ENCODE data around the gene GRN.
A peak's percentile ranks its signal among the peaks of the same experiment; 100 is the strongest.

GRN gene

DNA sequence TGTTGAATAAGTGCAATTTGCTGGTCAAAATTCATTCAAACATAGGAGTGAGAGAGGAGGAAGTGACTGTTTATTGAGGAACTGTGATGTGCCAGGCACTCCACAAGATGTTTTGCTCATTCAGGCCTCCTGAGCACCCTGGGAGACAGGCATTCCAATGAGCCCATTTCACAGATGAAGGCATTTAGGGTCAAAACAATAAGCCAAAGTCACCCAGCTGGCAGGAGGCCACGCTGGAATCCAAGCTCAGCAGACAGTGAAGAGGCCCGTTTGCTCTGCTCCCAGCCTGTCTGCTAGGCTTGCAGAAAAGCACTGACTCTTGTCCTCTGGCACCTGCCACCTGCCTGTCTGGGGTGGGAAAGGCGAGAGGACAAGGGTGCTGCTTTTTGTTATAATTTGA is 10.4 kb upstream of the GRN start:
- Histone ChIP-seq H4K91ac (ENCODE audit: low read length) (no peak overlapping the region), H2BK12ac (ENCODE audit: low read length in 2 of 2) (no peak overlapping the region), H2BK120ac (ENCODE audit: low read depth, low read length) (no peak overlapping the region), H4K8ac (ENCODE audit: low read length) (no peak overlapping the region), H3K4me1 (ENCODE audit: control insufficient read depth, insufficient read depth, low read depth, low read length) (peaks cover 17% of the 10 kb centered on the region), H2AFZ (ENCODE audit: low read depth, low read length) (no peak overlapping the region), H3K4me2 (ENCODE audit: low read length, poor library complexity, severe bottlenecking) (no peak overlapping the region), H3K9ac (ENCODE audit: low read length) (no peak overlapping the region), H3K4me3 (ENCODE audit: insufficient read depth in 1 of 2, low read depth in 1 of 2, low read length in 2 of 2) (no peak overlapping the region), H3K36me3 (ENCODE audit: control insufficient read depth in 1 of 2, insufficient read depth in 2 of 2, low read depth in 1 of 2, low read length in 2 of 2) (no peaks in the 10 kb centered on the region), H3K4ac (ENCODE audit: low read depth in 1 of 2, low read length in 2 of 2) (no peak overlapping the region), H2AK5ac (ENCODE audit: low read length, severe bottlenecking) (no peak overlapping the region), H3K23ac (ENCODE audit: low read length in 2 of 2) (peak overlapping the region in 1 of 2 experiments; percentile 77), H3K18ac (ENCODE audit: low read depth in 1 of 2, low read length in 2 of 2) (no peak overlapping the region), H3K27me3 (ENCODE audit: control insufficient read depth in 1 of 2, insufficient read depth in 1 of 2, low read length in 2 of 2) (peaks cover 0 to 7% of the 10 kb centered on the region in 2 experiments), H3K9me3 (ENCODE audit: control insufficient read depth, low read length) (no peaks in the 10 kb centered on the region), H2BK15ac (ENCODE audit: low read depth, poor library complexity, severe bottlenecking) (no peak overlapping the region), H2BK5ac (ENCODE audit: low read depth, low read length, poor library complexity, severe bottlenecking) (no peak overlapping the region), H3K27ac (ENCODE audit: low read length, poor library complexity, severe bottlenecking) (no peak overlapping the region), H3K79me1 (replicated peaks; ENCODE audit: low read length, poor library complexity, severe bottlenecking) (no peaks in the 10 kb centered on the region), H3K14ac (ENCODE audit: low read length in 2 of 2) (no peak overlapping the region)
- no peak for DNase-seq
- WGBS, result 55% methylated on average over 3 of the region's 3 CpGs

DNA sequence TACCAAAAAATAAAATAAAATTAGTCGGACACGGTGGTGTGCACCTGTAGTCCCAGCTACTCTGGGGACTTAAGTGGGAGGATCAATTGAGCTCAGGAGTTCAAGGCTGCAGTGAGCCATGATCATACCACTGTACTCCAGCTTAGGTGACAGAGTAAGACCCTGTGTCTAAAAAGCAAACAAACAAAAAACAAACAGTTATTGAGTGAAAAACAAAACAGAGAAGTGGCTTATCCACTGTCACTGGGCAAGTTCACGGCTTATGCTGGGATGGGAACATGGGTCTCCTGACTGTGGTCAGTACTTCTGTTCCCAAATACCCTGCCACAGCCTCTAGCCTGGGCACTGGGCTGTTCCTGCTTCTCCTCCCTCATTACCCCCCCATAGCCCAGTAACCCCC is 9.5 kb upstream of the GRN start:
- 94% methylated on average over 3 of the region's 3 CpGs for WGBS
- H3K36me3 ChIP-seq (ENCODE audit: control insufficient read depth in 1 of 2, insufficient read depth in 2 of 2, low read depth in 1 of 2, low read length in 2 of 2), result no peaks in the 10 kb centered on the region

DNA sequence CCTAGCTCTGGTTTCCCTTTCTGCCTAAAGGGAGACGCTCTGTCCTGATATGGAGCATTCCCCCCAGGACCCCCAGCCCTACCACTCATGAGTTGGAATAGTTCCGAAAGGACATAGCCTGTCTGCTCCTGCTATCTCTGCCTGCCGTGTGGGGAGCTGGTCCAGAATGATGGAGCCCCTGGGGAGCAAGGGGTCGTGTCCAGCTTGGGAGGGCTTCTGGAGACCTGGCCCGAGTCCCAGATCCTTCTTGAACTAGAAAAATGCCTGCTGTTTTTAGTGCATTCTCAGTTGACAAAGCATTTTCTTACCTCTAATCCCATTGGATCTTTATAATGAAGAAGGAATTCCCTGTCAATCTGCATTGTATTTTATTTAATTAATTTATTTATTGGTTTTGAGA is 9.1 kb upstream of the GRN start:
- no peak overlapping the region for H4K91ac ChIP-seq (ENCODE audit: low read length)
- DNase-seq, result no peak
- H3K4me2 ChIP-seq (ENCODE audit: low read length, poor library complexity, severe bottlenecking), result no peak overlapping the region
- H3K27ac ChIP-seq (ENCODE audit: low read length, poor library complexity, severe bottlenecking), result no peak overlapping the region
- H2BK5ac ChIP-seq (ENCODE audit: low read depth, low read length, poor library complexity, severe bottlenecking), result no peak overlapping the region
- H3K4me3 ChIP-seq (ENCODE audit: insufficient read depth in 1 of 2, low read depth in 1 of 2, low read length in 2 of 2), result no peak overlapping the region
- H3K4ac ChIP-seq (ENCODE audit: low read depth in 1 of 2, low read length in 2 of 2), result no peak overlapping the region
- peaks cover 0 to 7% of the 10 kb centered on the region in 2 experiments for H3K27me3 ChIP-seq (ENCODE audit: control insufficient read depth in 1 of 2, insufficient read depth in 1 of 2, low read length in 2 of 2)
- no peak overlapping the region for H3K18ac ChIP-seq (ENCODE audit: low read depth in 1 of 2, low read length in 2 of 2)
- no peak overlapping the region for H2AFZ ChIP-seq (ENCODE audit: low read depth, low read length)
- H2AK5ac ChIP-seq (ENCODE audit: low read length, severe bottlenecking), result no peak overlapping the region
- peaks cover 17% of the 10 kb centered on the region for H3K4me1 ChIP-seq (ENCODE audit: control insufficient read depth, insufficient read depth, low read depth, low read length)
- 55% methylated on average over 4 of the region's 5 CpGs for WGBS
- H3K23ac ChIP-seq (ENCODE audit: low read length in 2 of 2), result no peak overlapping the region
- H4K8ac ChIP-seq (ENCODE audit: low read length), result no peak overlapping the region
- no peaks in the 10 kb centered on the region for H3K9me3 ChIP-seq (ENCODE audit: control insufficient read depth, low read length)
- no peak overlapping the region for H2BK120ac ChIP-seq (ENCODE audit: low read depth, low read length)
- H3K9ac ChIP-seq (ENCODE audit: low read length), result no peak overlapping the region
- H3K36me3 ChIP-seq (ENCODE audit: control insufficient read depth in 1 of 2, insufficient read depth in 2 of 2, low read depth in 1 of 2, low read length in 2 of 2), result no peaks in the 10 kb centered on the region
- no peak overlapping the region for H3K14ac ChIP-seq (ENCODE audit: low read length in 2 of 2)
- no peak overlapping the region for H2BK12ac ChIP-seq (ENCODE audit: low read length in 2 of 2)
- H3K79me1 ChIP-seq (replicated peaks; ENCODE audit: low read length, poor library complexity, severe bottlenecking), result no peaks in the 10 kb centered on the region
- H2BK15ac ChIP-seq (ENCODE audit: low read depth, poor library complexity, severe bottlenecking), result no peak overlapping the region

More for the DNA sequence above, 9.5 kb upstream of the GRN start:
- Histone ChIP-seq H4K8ac (ENCODE audit: low read length) (no peak overlapping the region), H3K4me3 (ENCODE audit: insufficient read depth in 1 of 2, low read depth in 1 of 2, low read length in 2 of 2) (no peak overlapping the region), H3K4ac (ENCODE audit: low read depth in 1 of 2, low read length in 2 of 2) (no peak overlapping the region), H3K27me3 (ENCODE audit: control insufficient read depth in 1 of 2, insufficient read depth in 1 of 2, low read length in 2 of 2) (peaks cover 0 to 7% of the 10 kb centered on the region in 2 experiments), H3K9ac (ENCODE audit: low read length) (no peak overlapping the region), H3K23ac (ENCODE audit: low read length in 2 of 2) (peak overlapping the region in 1 of 2 experiments; percentile 50), H3K79me1 (replicated peaks; ENCODE audit: low read length, poor library complexity, severe bottlenecking) (no peaks in the 10 kb centered on the region), H2BK12ac (ENCODE audit: low read length in 2 of 2) (no peak overlapping the region), H2BK15ac (ENCODE audit: low read depth, poor library complexity, severe bottlenecking) (no peak overlapping the region), H2BK120ac (ENCODE audit: low read depth, low read length) (no peak overlapping the region), H3K4me1 (ENCODE audit: control insufficient read depth, insufficient read depth, low read depth, low read length) (peaks cover 17% of the 10 kb centered on the region), H2AK5ac (ENCODE audit: low read length, severe bottlenecking) (no peak overlapping the region), H3K18ac (ENCODE audit: low read depth in 1 of 2, low read length in 2 of 2) (no peak overlapping the region), H3K4me2 (ENCODE audit: low read length, poor library complexity, severe bottlenecking) (no peak overlapping the region), H3K14ac (ENCODE audit: low read length in 2 of 2) (no peak overlapping the region), H4K91ac (ENCODE audit: low read length) (no peak overlapping the region), H3K27ac (ENCODE audit: low read length, poor library complexity, severe bottlenecking) (no peak overlapping the region), H2AFZ (ENCODE audit: low read depth, low read length) (no peak overlapping the region), H3K9me3 (ENCODE audit: control insufficient read depth, low read length) (no peaks in the 10 kb centered on the region), H2BK5ac (ENCODE audit: low read depth, low read length, poor library complexity, severe bottlenecking) (no peak overlapping the region)
- no peak for DNase-seq

DNA sequence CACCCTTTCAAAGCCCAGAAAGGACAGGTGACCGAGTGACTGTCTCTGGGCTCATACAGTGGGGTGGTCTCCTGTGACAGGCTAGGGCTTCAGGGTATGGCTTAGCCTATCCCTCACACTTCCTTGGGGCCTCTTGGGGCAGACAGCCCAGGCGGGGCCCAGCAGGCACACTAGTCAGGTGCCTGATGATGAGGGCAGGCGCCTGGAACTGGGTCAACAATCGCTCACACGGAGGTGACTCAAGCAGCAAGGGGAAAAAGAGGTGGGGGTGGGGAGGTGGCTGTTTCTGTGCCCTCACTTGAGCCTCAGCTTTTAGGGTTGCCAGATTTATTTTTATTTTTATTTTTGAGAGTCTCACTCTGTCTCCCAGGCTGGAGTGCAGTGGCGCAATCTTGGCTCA is 6.4 kb upstream of the GRN start:
- Histone ChIP-seq H2AK5ac (ENCODE audit: low read length, severe bottlenecking) (no peak overlapping the region), H2BK15ac (ENCODE audit: low read depth, poor library complexity, severe bottlenecking) (no peak overlapping the region)

More for the DNA sequence above, 6.4 kb upstream of the GRN start:
- no peaks in the 10 kb centered on the region for H3K9me3 ChIP-seq (ENCODE audit: control insufficient read depth, low read length)
- H3K14ac ChIP-seq (ENCODE audit: low read length in 2 of 2), result no peak overlapping the region
- H3K4me3 ChIP-seq (ENCODE audit: insufficient read depth in 1 of 2, low read depth in 1 of 2, low read length in 2 of 2), result no peak overlapping the region
- peaks cover 0 to 7% of the 10 kb centered on the region in 2 experiments for H3K27me3 ChIP-seq (ENCODE audit: control insufficient read depth in 1 of 2, insufficient read depth in 1 of 2, low read length in 2 of 2)
- WGBS, result 64% methylated on average over 6 of the region's 6 CpGs
- H4K8ac ChIP-seq (ENCODE audit: low read length), result no peak overlapping the region
- no peak overlapping the region for H2BK12ac ChIP-seq (ENCODE audit: low read length in 2 of 2)
- no peak overlapping the region for H2BK5ac ChIP-seq (ENCODE audit: low read depth, low read length, poor library complexity, severe bottlenecking)
- H3K36me3 ChIP-seq (ENCODE audit: control insufficient read depth in 1 of 2, insufficient read depth in 2 of 2, low read depth in 1 of 2, low read length in 2 of 2), result no peaks in the 10 kb centered on the region
- no peak overlapping the region for H3K18ac ChIP-seq (ENCODE audit: low read depth in 1 of 2, low read length in 2 of 2)
- H3K4ac ChIP-seq (ENCODE audit: low read depth in 1 of 2, low read length in 2 of 2), result no peak overlapping the region
- no peak overlapping the region for H2BK120ac ChIP-seq (ENCODE audit: low read depth, low read length)
- H3K79me1 ChIP-seq (replicated peaks; ENCODE audit: low read length, poor library complexity, severe bottlenecking), result no peaks in the 10 kb centered on the region
- no peak overlapping the region for H4K91ac ChIP-seq (ENCODE audit: low read length)
- no peak overlapping the region for H3K4me2 ChIP-seq (ENCODE audit: low read length, poor library complexity, severe bottlenecking)
- no peak for DNase-seq
- H3K9ac ChIP-seq (ENCODE audit: low read length), result peak overlapping the region; percentile 30
- no peak overlapping the region for H3K23ac ChIP-seq (ENCODE audit: low read length in 2 of 2)
- H2AFZ ChIP-seq (ENCODE audit: low read depth, low read length), result no peak overlapping the region
- H3K27ac ChIP-seq (ENCODE audit: low read length, poor library complexity, severe bottlenecking), result no peak overlapping the region
- peaks cover 15% of the 10 kb centered on the region for H3K4me1 ChIP-seq (ENCODE audit: control insufficient read depth, insufficient read depth, low read depth, low read length)
